Measurements from ENCODE around the gene DLGAP1.
A peak's percentile ranks its signal among the peaks of the same experiment; 100 is the strongest.

The DLGAP1 gene

GRCh38 chr18:4203568-4204437 lies 251.3 kb downstream of the DLGAP1 start:
- TF ChIP-seq, protein P1, sequence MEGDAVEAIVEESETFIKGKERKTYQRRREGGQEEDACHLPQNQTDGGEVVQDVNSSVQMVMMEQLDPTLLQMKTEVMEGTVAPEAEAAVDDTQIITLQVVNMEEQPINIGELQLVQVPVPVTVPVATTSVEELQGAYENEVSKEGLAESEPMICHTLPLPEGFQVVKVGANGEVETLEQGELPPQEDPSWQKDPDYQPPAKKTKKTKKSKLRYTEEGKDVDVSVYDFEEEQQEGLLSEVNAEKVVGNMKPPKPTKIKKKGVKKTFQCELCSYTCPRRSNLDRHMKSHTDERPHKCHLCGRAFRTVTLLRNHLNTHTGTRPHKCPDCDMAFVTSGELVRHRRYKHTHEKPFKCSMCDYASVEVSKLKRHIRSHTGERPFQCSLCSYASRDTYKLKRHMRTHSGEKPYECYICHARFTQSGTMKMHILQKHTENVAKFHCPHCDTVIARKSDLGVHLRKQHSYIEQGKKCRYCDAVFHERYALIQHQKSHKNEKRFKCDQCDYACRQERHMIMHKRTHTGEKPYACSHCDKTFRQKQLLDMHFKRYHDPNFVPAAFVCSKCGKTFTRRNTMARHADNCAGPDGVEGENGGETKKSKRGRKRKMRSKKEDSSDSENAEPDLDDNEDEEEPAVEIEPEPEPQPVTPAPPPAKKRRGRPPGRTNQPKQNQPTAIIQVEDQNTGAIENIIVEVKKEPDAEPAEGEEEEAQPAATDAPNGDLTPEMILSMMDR (IDR thresholded peaks at IDR 0.05; ENCODE audit: low read depth, low read length), result no peak

GRCh38 chr18:4200399-4200798 lies 254.7 kb downstream of the DLGAP1 start:
- TF ChIP-seq, protein P1 (IDR thresholded peaks at IDR 0.05; ENCODE audit: low read depth, low read length), result no peak
- no peak for DNase-seq (ENCODE audit: low read depth in 2 of 2)
- no peak overlapping the region for H3K4me3 ChIP-seq (replicated peaks in 1 of 2; ENCODE audit: low read depth in 2 of 2, low read length in 2 of 2)

More at GRCh38 chr18:4203568-4204437, 251.3 kb downstream of the DLGAP1 start:
- no peak overlapping the region for H3K4me3 ChIP-seq (replicated peaks in 1 of 2; ENCODE audit: low read depth in 2 of 2, low read length in 2 of 2)
- peak in 1 of 2 donors; percentile 1 for DNase-seq (ENCODE audit: low read depth in 2 of 2)

DNA sequence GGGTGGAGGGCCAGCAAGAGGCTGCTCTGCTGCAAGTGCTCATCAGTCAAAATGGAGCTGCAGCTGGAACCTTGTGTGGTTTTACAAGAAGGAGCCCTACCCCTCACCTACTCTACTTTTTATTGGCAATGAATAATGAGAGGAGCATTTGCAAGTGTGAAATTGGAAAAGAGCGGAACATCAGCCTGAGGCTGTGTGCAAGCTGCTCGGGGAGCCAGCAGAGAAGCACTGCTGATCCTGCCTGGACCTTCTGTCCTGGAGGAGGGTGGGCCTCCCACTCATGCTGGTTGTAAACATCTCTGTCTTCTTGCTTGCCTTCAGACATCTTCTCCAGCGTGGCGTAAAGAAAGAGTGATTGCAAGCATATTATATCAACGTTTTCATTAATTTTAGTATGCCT lies 256.2 kb downstream of the DLGAP1 start:
- no peak for DNase-seq (ENCODE audit: low read depth in 2 of 2)
- H3K4me3 ChIP-seq (replicated peaks in 1 of 2; ENCODE audit: low read depth in 2 of 2, low read length in 2 of 2), result no peak overlapping the region
- TF ChIP-seq, protein P1 (IDR thresholded peaks at IDR 0.05; ENCODE audit: low read depth, low read length), result no peak

- no peak for DNase-seq (ENCODE audit: low read depth in 2 of 2)
- no peak overlapping the region for H3K4me3 ChIP-seq (replicated peaks in 1 of 2; ENCODE audit: low read depth in 2 of 2, low read length in 2 of 2)
- TF ChIP-seq, protein P1 (IDR thresholded peaks at IDR 0.05; ENCODE audit: low read depth, low read length), result no peak
Measured at GRCh38 chr18:4196351-4196750, 258.8 kb downstream of the DLGAP1 start.

DNA sequence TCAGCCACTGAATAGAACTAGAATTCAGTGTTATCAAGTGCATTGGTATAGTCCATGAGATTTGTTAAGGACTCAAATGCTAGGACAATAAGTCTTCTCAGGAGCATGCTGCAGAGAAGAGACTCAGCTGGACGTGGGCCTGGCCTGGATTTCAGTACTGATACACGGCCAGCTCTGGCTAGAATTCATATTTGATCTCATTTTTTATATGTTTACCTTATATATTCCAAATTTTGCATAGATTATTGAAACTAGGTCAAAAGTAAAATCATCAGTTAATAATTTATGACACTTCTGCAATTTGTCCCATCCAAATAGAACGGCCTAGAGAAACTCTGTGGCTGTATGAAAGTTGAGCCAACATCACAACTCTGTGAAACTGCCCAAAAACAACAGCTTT lies 262.0 kb downstream of the DLGAP1 start:
- TF ChIP-seq, protein P1 (IDR thresholded peaks at IDR 0.05; ENCODE audit: low read depth, low read length), result no peak

DNA sequence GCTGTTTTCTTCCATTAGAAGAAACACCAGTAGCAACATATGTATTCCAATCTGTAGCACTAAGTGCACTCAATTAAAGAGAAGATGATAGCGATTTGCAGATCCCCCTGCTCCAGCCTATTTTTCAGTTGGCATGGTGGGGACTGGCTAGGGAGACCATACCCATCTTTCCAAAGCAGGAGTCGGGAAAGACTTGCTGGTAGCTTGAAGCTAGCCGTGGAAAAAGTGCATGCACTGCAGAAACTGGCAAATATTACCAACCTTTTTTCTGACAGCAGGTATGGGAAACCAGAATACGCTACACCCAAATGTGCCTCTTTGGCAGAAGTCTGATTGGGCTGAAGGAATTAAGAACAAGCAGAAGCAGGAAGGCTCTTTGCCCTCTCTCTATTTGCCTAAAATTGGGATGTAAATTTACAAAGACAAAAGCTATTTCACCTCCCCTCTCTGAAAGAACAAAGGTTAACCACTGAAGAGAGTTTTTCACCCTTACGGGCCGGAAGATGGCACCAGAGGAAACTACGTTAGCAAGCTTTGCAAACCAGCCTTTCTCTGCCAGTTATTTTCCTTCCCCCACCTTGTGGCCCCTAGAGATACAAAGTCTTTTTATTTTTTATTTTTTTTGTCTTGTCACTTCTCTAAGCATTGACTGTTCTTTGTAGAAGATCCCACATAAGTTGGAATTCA lies 273.1 kb downstream of the DLGAP1 start:
- no peak overlapping the region for H3K4me3 ChIP-seq (replicated peaks in 1 of 2; ENCODE audit: low read depth in 2 of 2, low read length in 2 of 2)
- TF ChIP-seq, protein P1 (IDR thresholded peaks at IDR 0.05; ENCODE audit: low read depth, low read length), result no peak
- DNase-seq (ENCODE audit: low read depth in 2 of 2), result no peak

More for the DNA sequence above, 262.0 kb downstream of the DLGAP1 start:
- no peak for DNase-seq (ENCODE audit: low read depth in 2 of 2)
- H3K4me3 ChIP-seq (replicated peaks in 1 of 2; ENCODE audit: low read depth in 2 of 2, low read length in 2 of 2), result no peak overlapping the region
